HG03064 (cell line): ENCODE data around the gene XPO1.
"Not testable (repeated sequence)": the region's sequence is repeated elsewhere in the genome, so short reads cannot be mapped to it uniquely, and the experiment has no call there.

Experiments used
- ATAC-seq: cut with Tn5 transposase; IDR thresholded peaks from one replicate; pipeline ENCODE4 v1.9.1; 2021; ENCODE audit warnings: low read depth; ENCODE audit not compliant: unreplicated experiment

Gene XPO1, protein sequence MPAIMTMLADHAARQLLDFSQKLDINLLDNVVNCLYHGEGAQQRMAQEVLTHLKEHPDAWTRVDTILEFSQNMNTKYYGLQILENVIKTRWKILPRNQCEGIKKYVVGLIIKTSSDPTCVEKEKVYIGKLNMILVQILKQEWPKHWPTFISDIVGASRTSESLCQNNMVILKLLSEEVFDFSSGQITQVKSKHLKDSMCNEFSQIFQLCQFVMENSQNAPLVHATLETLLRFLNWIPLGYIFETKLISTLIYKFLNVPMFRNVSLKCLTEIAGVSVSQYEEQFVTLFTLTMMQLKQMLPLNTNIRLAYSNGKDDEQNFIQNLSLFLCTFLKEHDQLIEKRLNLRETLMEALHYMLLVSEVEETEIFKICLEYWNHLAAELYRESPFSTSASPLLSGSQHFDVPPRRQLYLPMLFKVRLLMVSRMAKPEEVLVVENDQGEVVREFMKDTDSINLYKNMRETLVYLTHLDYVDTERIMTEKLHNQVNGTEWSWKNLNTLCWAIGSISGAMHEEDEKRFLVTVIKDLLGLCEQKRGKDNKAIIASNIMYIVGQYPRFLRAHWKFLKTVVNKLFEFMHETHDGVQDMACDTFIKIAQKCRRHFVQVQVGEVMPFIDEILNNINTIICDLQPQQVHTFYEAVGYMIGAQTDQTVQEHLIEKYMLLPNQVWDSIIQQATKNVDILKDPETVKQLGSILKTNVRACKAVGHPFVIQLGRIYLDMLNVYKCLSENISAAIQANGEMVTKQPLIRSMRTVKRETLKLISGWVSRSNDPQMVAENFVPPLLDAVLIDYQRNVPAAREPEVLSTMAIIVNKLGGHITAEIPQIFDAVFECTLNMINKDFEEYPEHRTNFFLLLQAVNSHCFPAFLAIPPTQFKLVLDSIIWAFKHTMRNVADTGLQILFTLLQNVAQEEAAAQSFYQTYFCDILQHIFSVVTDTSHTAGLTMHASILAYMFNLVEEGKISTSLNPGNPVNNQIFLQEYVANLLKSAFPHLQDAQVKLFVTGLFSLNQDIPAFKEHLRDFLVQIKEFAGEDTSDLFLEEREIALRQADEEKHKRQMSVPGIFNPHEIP (N-terminal part only)

DNA sequence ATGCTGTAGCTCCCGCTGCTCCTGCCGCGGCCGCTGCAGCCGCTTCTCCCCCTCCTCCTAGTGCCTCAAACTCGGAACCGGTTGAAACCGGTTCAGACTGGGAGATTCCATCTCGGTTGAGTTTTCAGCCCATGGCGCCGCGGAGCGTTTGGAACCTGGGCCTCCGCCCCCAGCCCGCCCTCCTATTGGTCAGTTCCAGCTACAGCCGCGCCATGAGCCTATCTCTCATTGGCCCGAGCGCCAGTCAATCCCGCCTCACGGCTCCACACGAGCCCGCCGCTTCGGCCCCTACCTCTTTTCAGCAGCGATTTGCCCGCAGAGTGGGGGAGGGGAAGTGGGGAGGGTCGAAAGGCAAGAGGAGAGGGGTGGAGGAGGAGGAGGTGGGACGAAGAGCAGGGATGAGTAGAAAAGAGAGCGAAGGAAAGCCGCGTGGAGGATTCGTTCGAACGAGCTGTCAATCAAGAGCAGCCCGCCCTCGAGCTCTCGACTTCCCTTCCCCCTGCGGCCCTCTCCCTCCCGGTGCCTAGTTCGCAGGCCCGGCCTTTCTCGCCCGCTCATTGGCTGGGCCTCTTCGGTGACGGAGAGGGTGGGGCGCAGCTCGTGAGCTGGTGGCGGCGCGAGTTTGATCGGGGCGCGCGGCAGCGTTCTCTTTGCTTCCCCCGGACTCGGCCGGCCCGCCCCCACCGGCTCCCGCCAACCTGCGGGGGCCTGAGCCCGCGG, at the start of gene XPO1:
TSS of gene XPO1 (minus strand) at position 157 of the 720 bp plus-strand sequence. CDS start 4,459 bp downstream, outside the sequence.
- ATAC-seq: peak; percentile 80

GRCh38 chr2:61586928-61587327, 48.8 kb upstream of the XPO1 start:
- not testable (repeated sequence) for ATAC-seq

DNA sequence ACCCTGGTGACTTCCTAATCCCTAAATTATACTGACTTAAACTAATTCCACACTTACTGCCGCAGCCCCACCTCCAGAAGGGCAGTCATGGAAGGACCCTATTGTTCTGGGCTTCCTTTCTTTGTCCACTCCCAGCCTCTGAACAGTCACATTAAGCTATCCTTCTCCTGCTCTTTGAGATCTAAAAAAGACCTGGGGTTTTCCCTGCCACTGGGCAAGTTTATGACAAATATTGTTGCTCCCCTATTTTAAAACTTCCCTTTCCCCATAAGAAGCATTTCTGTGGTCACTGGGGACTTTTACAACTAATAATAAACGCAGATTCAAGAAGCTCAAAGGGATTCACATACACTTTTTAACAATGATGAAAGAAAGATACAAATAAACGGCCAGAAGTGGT, 47.2 kb upstream of the XPO1 start:
- ATAC-seq: no peak

GRCh38 chr2:61584368-61584767, 46.2 kb upstream of the XPO1 start:
- not testable (repeated sequence) for ATAC-seq

DNA sequence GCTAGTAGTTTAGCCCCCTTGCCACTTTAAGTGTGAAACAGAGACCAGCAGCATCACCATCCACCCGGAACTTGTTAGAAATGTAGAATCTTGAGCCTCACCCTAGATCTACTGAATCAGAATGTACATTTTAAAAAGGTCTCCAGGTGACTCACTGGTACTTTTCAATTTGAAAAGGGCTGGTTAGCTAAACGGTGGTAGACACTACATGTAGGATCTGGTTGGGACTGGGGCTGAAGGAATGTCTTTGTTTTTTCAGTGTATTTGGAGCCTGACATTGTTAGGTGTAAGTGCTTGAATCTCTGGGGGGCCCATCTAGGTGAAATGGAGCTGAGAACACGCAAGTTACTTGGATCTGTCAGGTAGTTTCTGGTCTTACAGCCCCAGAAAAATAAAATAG, 44.0 kb upstream of the XPO1 start:
- ATAC-seq: no peak

DNA sequence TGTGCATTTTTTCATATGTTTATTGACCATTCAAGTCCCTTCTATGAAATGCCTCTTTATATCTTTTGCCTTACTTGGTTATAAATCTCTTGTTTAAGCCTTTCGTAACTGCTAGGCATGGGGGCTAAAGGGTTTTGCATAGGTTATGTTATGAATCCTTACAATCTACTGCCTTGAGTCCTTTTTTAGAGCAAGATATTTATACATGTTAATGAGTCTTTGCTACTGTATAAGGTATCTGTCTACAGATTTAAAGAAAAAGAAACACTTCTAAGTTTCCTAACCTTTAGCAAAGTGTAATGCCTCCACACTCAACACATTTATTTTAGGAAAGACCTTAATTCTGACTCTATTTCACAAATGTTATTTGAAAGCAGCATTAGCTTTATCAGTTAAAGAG, 43.6 kb upstream of the XPO1 start:
- ATAC-seq: no peak

DNA sequence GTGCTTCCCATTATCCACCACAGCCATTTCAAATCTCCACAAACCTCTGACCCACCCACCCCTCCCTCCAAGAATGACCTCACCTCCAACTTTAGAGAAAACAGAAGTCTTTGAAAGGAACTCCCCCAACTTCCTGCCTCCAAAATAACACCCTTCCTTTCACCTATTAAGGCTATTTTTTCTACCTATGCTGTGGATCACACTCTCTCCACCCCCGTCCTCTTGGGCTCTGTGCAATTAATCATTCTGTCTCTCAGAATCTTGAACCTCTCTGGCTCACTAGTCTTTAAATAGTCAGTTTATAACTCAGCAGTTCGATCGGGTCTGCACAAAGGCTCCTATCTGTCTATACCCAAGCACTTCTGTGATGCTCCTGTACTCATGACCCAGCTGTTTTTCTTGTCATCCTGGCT, 37.3 kb upstream of the XPO1 start:
- ATAC-seq: no peak

DNA sequence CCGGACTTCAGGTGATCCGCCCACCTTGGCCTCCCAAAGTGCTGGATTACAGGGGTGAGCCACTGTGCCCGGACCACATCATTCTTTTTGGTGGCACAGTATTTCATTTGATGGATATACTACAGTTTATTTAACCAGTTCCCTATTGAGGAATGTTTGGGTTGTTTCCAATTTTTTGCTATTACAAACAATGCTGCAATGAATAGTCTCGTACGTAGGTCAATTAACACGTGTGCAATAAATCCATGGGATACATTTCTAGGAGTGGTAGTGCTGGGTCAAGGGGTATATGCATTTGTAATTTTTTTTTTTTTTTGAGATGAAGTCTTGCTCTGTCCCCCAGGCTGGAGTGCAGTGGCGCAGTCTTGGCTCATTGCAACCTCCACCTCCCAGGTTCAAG, 28.4 kb upstream of the XPO1 start:
- ATAC-seq: no peak

- ATAC-seq: no peak
Observed at GRCh38 chr2:61562615-61563014, 24.5 kb upstream of the XPO1 start.

- no peak for ATAC-seq
Observed at GRCh38 chr2:61558160-61558559, 20.0 kb upstream of the XPO1 start.

DNA sequence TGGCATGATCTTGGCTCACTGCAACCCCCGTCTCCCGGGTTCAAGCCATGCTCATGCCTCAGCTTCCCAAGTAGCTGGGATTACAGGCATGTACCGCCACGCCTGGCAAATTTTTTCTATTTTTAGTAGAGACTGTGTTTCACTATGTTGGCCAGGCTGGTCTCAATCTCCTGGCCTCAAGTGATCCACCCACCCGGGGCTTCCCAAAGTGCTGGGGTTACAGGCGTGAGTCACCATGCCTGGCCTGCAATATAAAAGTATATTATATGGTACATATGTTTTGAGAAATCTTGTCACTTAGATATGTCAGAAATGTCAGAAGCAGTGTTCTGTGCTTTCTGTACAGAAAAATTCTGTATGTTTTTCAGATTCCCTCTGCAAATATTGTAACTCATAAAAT, 19.2 kb upstream of the XPO1 start:
- no peak for ATAC-seq

- ATAC-seq: no peak
Observed at GRCh38 chr2:61554604-61555003, 16.4 kb upstream of the XPO1 start.

DNA sequence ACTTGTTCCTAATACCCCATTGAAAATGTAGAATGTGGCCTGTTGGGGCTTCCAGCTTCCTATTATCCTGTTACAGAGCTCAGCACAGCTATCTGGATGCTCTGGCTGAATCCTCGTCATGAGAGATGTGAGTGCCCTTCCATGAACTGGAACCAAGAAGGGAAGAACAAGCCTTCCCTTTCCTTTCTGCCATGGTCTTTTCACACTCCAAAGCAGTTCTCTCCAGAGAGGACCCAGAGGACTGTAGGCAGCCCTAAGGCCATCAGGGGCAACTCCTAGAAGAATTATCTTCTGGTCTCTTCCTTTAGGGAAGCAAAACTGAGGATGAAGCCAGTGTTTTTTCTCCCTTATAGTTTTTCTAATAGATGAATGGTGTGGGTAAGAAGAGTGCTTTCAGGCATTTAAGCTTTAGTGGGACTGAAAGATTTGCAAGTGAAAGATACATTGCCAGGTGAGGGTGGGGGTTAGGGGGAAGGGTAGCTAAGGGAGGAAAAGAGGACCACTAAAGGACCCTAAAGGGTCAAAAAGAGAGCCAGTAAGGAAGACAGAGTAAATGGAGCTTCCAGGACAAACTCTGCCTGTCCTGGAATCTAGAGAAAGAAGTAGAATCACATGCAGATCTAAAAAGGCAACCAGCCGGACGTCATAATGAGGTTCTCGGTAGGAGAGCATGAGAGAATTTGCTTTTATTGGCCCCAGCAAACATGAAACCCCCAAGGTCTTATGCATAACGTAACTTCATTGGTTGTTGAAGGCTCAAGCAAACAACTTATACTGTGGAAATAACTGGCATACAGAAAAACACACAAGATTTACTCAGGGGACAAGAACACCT, 12.4 kb upstream of the XPO1 start:
- no peak for ATAC-seq

DNA sequence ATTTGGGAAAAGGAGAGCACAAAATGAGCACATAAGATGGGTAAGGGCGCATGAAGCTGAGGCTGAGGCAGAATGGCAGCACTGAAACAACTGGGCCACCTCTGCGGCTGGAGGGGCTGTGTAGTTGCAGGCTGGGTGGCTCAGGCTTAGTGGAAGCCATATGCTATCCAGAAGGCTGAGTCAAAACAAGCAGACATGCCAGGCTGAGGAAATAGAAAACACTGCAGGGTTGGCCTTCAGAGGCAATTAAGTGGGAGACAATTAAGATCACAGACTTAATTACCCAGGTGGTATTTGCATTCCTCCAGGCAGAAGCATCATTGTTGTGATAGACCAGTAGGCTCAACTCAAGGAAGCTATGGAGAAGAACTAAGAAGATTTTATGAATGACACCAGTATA, 11.4 kb upstream of the XPO1 start:
- ATAC-seq: no peak

- ATAC-seq: no peak
Observed at GRCh38 chr2:61543062-61543461, 4.9 kb upstream of the XPO1 start.

GRCh38 chr2:61540167-61540566, 2.0 kb upstream of the XPO1 start:
- not testable (repeated sequence) for ATAC-seq

- ATAC-seq: no peak
Observed at GRCh38 chr2:61538920-61539520, 864 bp upstream of the XPO1 start.

- no peak for ATAC-seq
Observed at GRCh38 chr2:61537950-61538199, 281 bp downstream of the XPO1 start.

GRCh38 chr2:61537277-61537949, 743 bp downstream of the XPO1 start:
- no peak for ATAC-seq
